A549 treated with DMSO at 1 μM for 4 hours (cell line): ENCODE measurements around the gene KDM4E. TPM values are rescaled to one million over a fixed set of nuclear protein-coding genes. Genes with fewer than 3 reads are reported as not detected.

Experiments
- total RNA-seq: library from RNA; stranded (reverse); fragments of 200-300 nt; extraction: Qiagen RNA extraction; gene quantifications from 5 replicates; pipeline ENCODE4 v1.2.3, GENCODE V29; 2022; ENCODE audit warnings: low read depth

Gene KDM4E
- not detected in 5 replicates for total RNA-seq

GRCh38 chr11:95024958-95025357 lies at the start of gene KDM4E:
TSS of gene KDM4E (plus strand) at chr11:95025258. CDS start at chr11:95025558, 300 bp downstream.

GRCh38 chr11:95049122-95049521 lies 24.1 kb downstream of the KDM4E start, which contains the start of gene KDM4F:
TSS of gene KDM4F (plus strand) at chr11:95049422.

GRCh38 chr11:95066716-95067038 lies 41.6 kb downstream of the KDM4E start, which contains the start of gene SRSF8:
TSS of gene SRSF8 (plus strand) at chr11:95066919. CDS start at chr11:95067227, 308 bp downstream.

Other genes with a start within 250 kb of the KDM4E start
- 29.3 to 35.1 TPM (median 29.7 TPM) in 5 replicates for gene CWC15, start 51.7 kb upstream of the KDM4E start, total RNA-seq
- gene KDM4D, start 51.5 kb upstream of the KDM4E start, total RNA-seq, result 0.40 to 0.70 TPM (median 0.47 TPM) in 5 replicates
- not detected in 5 replicates for gene KDM4F, start 24.2 kb downstream of the KDM4E start, total RNA-seq
- 19.0 to 22.6 TPM (median 20.2 TPM) in 5 replicates for gene SRSF8, start 41.7 kb downstream of the KDM4E start, total RNA-seq
- 13.1 to 17.6 TPM (median 15.2 TPM) in 5 replicates for gene ENDOD1, start 64.6 kb downstream of the KDM4E start, total RNA-seq
- 0.11 to 0.21 TPM (median 0.16 TPM) in 5 replicates for gene SESN3, start 205.9 kb downstream of the KDM4E start, total RNA-seq